IMR-90 (cell line): ENCODE measurements around the gene NET1. TPM values are rescaled to one million over a fixed set of nuclear protein-coding genes. Genes with fewer than 3 reads are reported as not detected.

Source experiments
- ATAC-seq: fragments of 200-7000 bp; cut with Tn5 transposase; 2 replicates; pipeline ENCODE4 v1.9.1; 2020; ENCODE audit warnings: low read depth, mild to moderate bottlenecking, moderate library complexity
- BruUV-seq: library from RNA; stranded (reverse); fragments of 400-500 nt; replicated peaks from 2 replicates; lab custom pipeline; 2021; lab: Mats Ljungman, UMichigan
- CTCF ChIA-PET: fragments of 300-600 bp; formaldehyde crosslinking; extraction: SDS; loops from one replicate; lab custom pipeline; 2021; ENCODE audit warnings: antibody characterized with exemption; lab: Yijun Ruan, JAX
- POLR2A ChIA-PET: fragments of 300-600 bp; sonication (Branson Sonifier 250); formaldehyde crosslinking; loops from one replicate; lab custom pipeline; 2022; ENCODE audit warnings: antibody characterized with exemption; ENCODE audit not compliant: unreplicated experiment; lab: Charles Lee
- DNase-seq: peaks from one replicate; pipeline ENCODE4 v3.0.0; 2013
- H2AFZ ChIP-seq: replicated peaks from 2 replicates; pipeline ENCODE3; 2013; ENCODE audit warnings: low read length, mild to moderate bottlenecking; ENCODE audit not compliant: poor library complexity
- H2AK5ac ChIP-seq: 2 replicates; pipeline ENCODE4 v1.6.1; 2013; ENCODE audit warnings: low read depth, low read length, inconsistent platforms
- H2AK9ac ChIP-seq: replicated peaks from 2 replicates; pipeline ENCODE3; 2013; ENCODE audit warnings: mild to moderate bottlenecking, low read depth, low read length, moderate library complexity; ENCODE audit not compliant: poor library complexity
- H2BK120ac ChIP-seq: 2 replicates; pipeline ENCODE4 v1.6.1; 2013; ENCODE audit warnings: low read depth, low read length, inconsistent platforms
- H2BK15ac ChIP-seq: 3 replicates; pipeline ENCODE4 v1.6.1; 2013; ENCODE audit warnings: low read depth, low read length, inconsistent platforms
- H2BK20ac ChIP-seq: 2 replicates; pipeline ENCODE4 v1.6.1; 2013; ENCODE audit warnings: low read depth, mild to moderate bottlenecking, inconsistent platforms, low read length, moderate library complexity
- H2BK5ac ChIP-seq: 2 replicates; pipeline ENCODE4 v1.6.1; 2013; ENCODE audit warnings: mild to moderate bottlenecking, low read depth, low read length, inconsistent platforms; ENCODE audit not compliant: poor library complexity, severe bottlenecking
- H3K14ac ChIP-seq: replicated peaks from 2 replicates; pipeline ENCODE4 v1.6.1; 2013; ENCODE audit warnings: low read depth, low read length, inconsistent platforms
- H3K18ac ChIP-seq: 2 replicates; pipeline ENCODE4 v1.6.1; 2013; ENCODE audit warnings: low read depth, low read length, control low read depth
- H3K23ac ChIP-seq: 2 replicates; pipeline ENCODE4 v1.6.1; 2013; ENCODE audit warnings: low read depth, low read length, inconsistent platforms
- H3K27ac ChIP-seq: 2 replicates; pipeline ENCODE4 v1.5.1; 2013; ENCODE audit warnings: mild to moderate bottlenecking, control low read depth, low read length; ENCODE audit not compliant: insufficient read depth
- H3K27me3 ChIP-seq: 2 replicates; pipeline ENCODE4 v1.6.1; 2013; ENCODE audit warnings: low read length; ENCODE audit not compliant: control insufficient read depth, insufficient read depth
- H3K36me3 ChIP-seq: 2 replicates; pipeline ENCODE4 v1.6.1; 2013; ENCODE audit warnings: low read length, mixed read lengths; ENCODE audit not compliant: control insufficient read depth, insufficient read depth
- H3K4ac ChIP-seq: 2 replicates; pipeline ENCODE4 v1.6.1; 2013; ENCODE audit warnings: low read depth, low read length, inconsistent platforms
- H3K4me1 ChIP-seq: 2 replicates; pipeline ENCODE4 v1.6.1; 2013; ENCODE audit warnings: low read length, mixed read lengths; ENCODE audit not compliant: control insufficient read depth, insufficient read depth
- H3K4me2 ChIP-seq: 2 replicates; pipeline ENCODE4 v1.6.1; 2013; ENCODE audit warnings: low read depth, mild to moderate bottlenecking, control low read depth, low read length, moderate library complexity
- H3K4me3 ChIP-seq: 2 replicates; pipeline ENCODE4 v1.5.1; 2013; ENCODE audit warnings: low read depth, mild to moderate bottlenecking, control low read depth, low read length, moderate library complexity; ENCODE audit not compliant: insufficient read depth
- H3K56ac ChIP-seq: 2 replicates; pipeline ENCODE4 v1.6.1; 2013; ENCODE audit warnings: low read length, inconsistent platforms; ENCODE audit not compliant: insufficient read depth; ENCODE audit errors: extremely low read depth
- H3K79me1 ChIP-seq, 2 experiments: 2 replicates each; pipeline ENCODE4 v1.6.1; 2013; ENCODE audit warnings: low read length in 2 of 2, inconsistent platforms in 1 of 2, low read depth in 1 of 2
- H3K9ac ChIP-seq: 2 replicates; pipeline ENCODE4 v1.6.1; 2013; ENCODE audit warnings: low read depth, low read length, control low read depth
- H3K9me1 ChIP-seq: 2 replicates; pipeline ENCODE4 v1.6.1; 2013; ENCODE audit warnings: low read length, inconsistent platforms; ENCODE audit not compliant: insufficient read depth
- H3K9me3 ChIP-seq: 2 replicates; pipeline ENCODE4 v1.6.1; 2013; ENCODE audit warnings: low read length; ENCODE audit not compliant: control insufficient read depth, insufficient read depth
- H4K20me1 ChIP-seq: 2 replicates; pipeline ENCODE4 v1.6.1; 2013; ENCODE audit warnings: low read length, inconsistent platforms; ENCODE audit not compliant: insufficient read depth
- H4K5ac ChIP-seq: 2 replicates; pipeline ENCODE4 v1.6.1; 2013; ENCODE audit warnings: mild to moderate bottlenecking, low read depth, low read length, control low read depth
- H4K8ac ChIP-seq, 2 experiments: 2 replicates each; pipeline ENCODE4 v1.6.1; 2013; ENCODE audit warnings: low read depth in 2 of 2, low read length in 2 of 2, control low read depth in 1 of 2, inconsistent platforms in 1 of 2
- H4K91ac ChIP-seq: 2 replicates; pipeline ENCODE4 v1.6.1; 2013; ENCODE audit warnings: low read depth, low read length, inconsistent platforms; ENCODE audit not compliant: insufficient read depth
- BHLHE40 ChIP-seq: fragments of 150-350 bp; IDR thresholded peaks from 2 replicates; pipeline ENCODE4 v1.6.1; 2016; ENCODE audit warnings: mild to moderate bottlenecking, low read depth, low read length
- ELK1 ChIP-seq: fragments of 150-350 bp; IDR thresholded peaks from 2 replicates; pipeline ENCODE4 v1.6.1; 2016; ENCODE audit warnings: low read depth, mild to moderate bottlenecking, low read length, moderate library complexity, borderline replicate concordance
- WGBS, 2 experiments: methylation state at CpG; one replicate each; pipeline versions ENCODE4 v1.1.5 to v1.1.7; 2013; ENCODE audit warnings: missing lambda C conversion rate in 2 of 2; ENCODE audit not compliant: insufficient read length in 1 of 2; ENCODE audit errors: extremely low coverage in 2 of 2; 5-methylcytosine and 5-hydroxymethylcytosine counted together
- dilution Hi-C: fragments of 300-500 bp; cut with HindIII; formaldehyde crosslinking; loops from one replicate; pipeline ENCODE4 v1.14.3; 2018; ENCODE audit warnings: low sequenced_read_pairs; ENCODE audit not compliant: unreplicated experiment
- in situ Hi-C: fragments of 300-500 bp; cut with MboI; formaldehyde crosslinking; loops from 3 replicates; pipeline ENCODE4 v1.14.3; 2019; ENCODE audit warnings: low sequenced_read_pairs, inconsistent platforms, mixed read lengths
- intact Hi-C: fragments of 100-400 bp; cut with micrococcal nuclease; formaldehyde crosslinking; loops from 2 replicates; pipeline ENCODE4 v1.10.0; 2022
- polyA plus RNA-seq, 3 experiments: library from polyadenylated mRNA; depleted of rRNA; stranded (reverse); fragments of >200 nt; gene quantifications; 2 replicates each; pipeline ENCODE4 v1.2.3, GENCODE V29; 2012; ENCODE audit warnings: low replicate concordance in 1 of 3
- total RNA-seq: library from RNA; depleted of rRNA; stranded (reverse); fragments of >200 nt; gene quantifications from 2 replicates; pipeline ENCODE4 v1.2.3, GENCODE V29; 2012

Gene NET1
- total and polyA plus RNA-seq, 2 of the 4 experiments (the other 2 are of a cell fraction), result 20.0 to 54.7 TPM

GRCh38 chr10:5466451-5467206, 54.3 kb downstream of the NET1 start:
- no peaks in the 10 kb centered on the region for H4K20me1 ChIP-seq
- H3K18ac ChIP-seq, result peak overlapping the region; percentile 57; the same call in 1 of the 2 replicates
- H3K4me3 ChIP-seq, result no peak overlapping the region
- peak overlapping the region; percentile 75 for H2AK9ac ChIP-seq
- intact Hi-C loops, result loop anchor here (5.0 kb wide), 1 partner anchor 56 kb away; the partner anchor contains the start of gene CALML3
- peaks cover 6% of the 10 kb centered on the region for H3K9me3 ChIP-seq
- dilution Hi-C loops, result no loop called here
- peak overlapping the region; percentile 60 for H2AFZ ChIP-seq
- H3K79me1 ChIP-seq, result no peaks in the 10 kb centered on the region
- ChIA-PET CTCF (interaction anchor here (0.8 kb wide), 1 partner anchor 156 kb away, joined by 3 read pairs; no protein-coding TSS in a partner anchor), POLR2A (no interaction called here)
- peaks cover 5% of the 10 kb centered on the region for H3K9me1 ChIP-seq
- H3K4me2 ChIP-seq, result peak overlapping the region; percentile 36; the same call in 1 of the 2 replicates
- in situ Hi-C loops, result loop anchor here (25.0 kb wide), 1 partner anchor 396 kb away; no protein-coding TSS in a partner anchor
- peak overlapping the region; percentile 45 for H4K5ac ChIP-seq
- H3K4ac ChIP-seq, result peak overlapping the region; percentile 73
- H3K56ac ChIP-seq, result no peak overlapping the region
- no peak overlapping the region; the same call in 1 of the 2 replicates for H3K9ac ChIP-seq
- 5% methylated on average over 4 of the region's 18 CpGs; no CpG with 5 or more reads in 1 of the 2 experiments for WGBS, 2 experiments
- H3K27ac ChIP-seq, result peak overlapping the region; percentile 19; the same call in 1 of the 2 replicates
- H3K14ac ChIP-seq, result peak overlapping the region; percentile 40
- TF ChIP-seq ELK1 (no peak), BHLHE40 (peak; percentile 93)
- DNase-seq, result peak; percentile 82
- H2BK5ac ChIP-seq, result no peak overlapping the region
- H4K91ac ChIP-seq, result peak overlapping the region; percentile 59; the same call in 1 of the 2 replicates
- peak overlapping the region; percentile 75; the same call in 1 of the 2 replicates for H3K23ac ChIP-seq
- peak overlapping the region; percentile 59; the same call in 1 of the 2 replicates for H2BK20ac ChIP-seq
- peak overlapping the region; percentile 31 to 82; a peak in 2 of 4 replicates for H4K8ac ChIP-seq
- no peaks in the 10 kb centered on the region for H3K27me3 ChIP-seq
- H2BK15ac ChIP-seq, result no peak overlapping the region
- no TSS peak for BruUV-seq
- H3K4me1 ChIP-seq, result peaks cover 16% of the 10 kb centered on the region
- ATAC-seq, result peak; percentile 92
- H2AK5ac ChIP-seq, result peak overlapping the region; percentile 5; the same call in 1 of the 2 replicates
- no peaks in the 10 kb centered on the region for H3K36me3 ChIP-seq
- H2BK120ac ChIP-seq, result peak overlapping the region; percentile 58; the same call in 1 of the 2 replicates
